ENCODE data around the gene ANGPTL8.

GRCh38 chr19:11273989-11274388, 34.6 kb downstream of the ANGPTL8 start:
- TF ChIP-seq POLR2A (IDR thresholded peaks at IDR 0.05; ENCODE audit: low read length), result no peak
- no peak for TF ChIP-seq POLR2AphosphoS2 (conservative IDR thresholded peaks at IDR 0.05; ENCODE audit: low read length)
- TF ChIP-seq NFE2L2 (conservative IDR thresholded peaks at IDR 0.05; ENCODE audit: low read length), result no peak
- no peak for TF ChIP-seq CEBPB (IDR thresholded peaks at IDR 0.05)
- no peak for TF ChIP-seq CBX8 (IDR thresholded peaks at IDR 0.05)
- no peak for TF ChIP-seq CTCF (IDR thresholded peaks at IDR 0.05)
- TF ChIP-seq HOXB13 (CRISPR knock-in tag; IDR thresholded peaks at IDR 0.05; ENCODE audit: low read depth), result no peak
- TF ChIP-seq MAFK (IDR thresholded peaks at IDR 0.05; ENCODE audit: partially characterized antibody), result no peak

Data from A549 (cell line).